ENCODE results near the gene ADD2. TPM values are rescaled to one million over a fixed set of nuclear protein-coding genes. Genes with fewer than 3 reads are reported as not detected.

Gene ADD2
- total RNA-seq, 1 donor from 2014 or later, result 45.3 TPM

DNA sequence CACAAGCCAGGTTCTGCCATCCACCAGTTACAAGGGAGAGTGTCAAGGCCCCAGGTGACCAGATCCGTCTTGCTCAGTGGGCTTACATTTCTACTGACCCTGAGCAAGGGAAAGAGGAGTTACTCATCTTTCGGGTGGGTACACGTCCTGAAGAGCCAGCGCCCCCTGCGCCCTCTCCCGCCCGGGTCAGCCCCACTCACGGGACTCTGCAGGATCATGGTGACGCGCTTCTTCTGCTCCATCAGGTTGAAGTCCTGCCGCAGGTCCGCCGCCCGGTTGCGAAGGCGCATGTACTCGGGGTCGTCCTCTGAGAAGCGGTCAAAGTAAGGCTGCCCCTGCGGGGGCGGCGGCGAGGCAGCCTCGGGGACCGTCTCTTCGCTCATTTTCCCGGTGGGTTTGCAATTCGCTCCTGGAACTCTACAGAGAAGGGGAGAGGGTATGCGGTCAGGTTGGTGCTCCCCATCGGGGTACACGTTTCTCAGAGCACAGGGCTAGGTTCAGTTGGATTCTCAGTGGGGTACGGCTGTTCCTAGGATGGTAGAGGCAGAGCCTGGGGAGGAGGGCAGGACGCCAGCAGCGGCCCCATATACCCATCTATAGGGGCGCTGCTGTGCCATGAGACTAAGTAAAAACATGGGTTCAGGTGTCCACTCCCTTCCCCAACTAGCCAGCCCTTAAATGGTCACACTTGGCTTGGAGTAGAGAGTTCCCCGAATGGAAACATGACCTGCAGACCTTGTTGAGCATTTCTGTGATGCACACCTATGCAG lies 61.8 kb downstream of the ADD2 start:
- no peaks in the 10 kb centered on the region for H3K9me3 ChIP-seq (ENCODE audit: low read depth)
- no peaks in the 10 kb centered on the region for H3K36me3 ChIP-seq
- no peak for TF ChIP-seq EZH2phosphoT487 (IDR thresholded peaks at IDR 0.05)
- TF ChIP-seq EZH2 (IDR thresholded peaks at IDR 0.05), result no peak
- TF ChIP-seq CTCF (IDR thresholded peaks at IDR 0.05), result no peak
- H2AFZ ChIP-seq (replicated peaks), result no peak overlapping the region
- DNase-seq (ENCODE audit: low spot score), result no peak
- Mint-ChIP-seq H3K27me3 (ENCODE audit: insufficient read depth, low read depth) (peaks cover 2% of the 10 kb centered on the region), H3K9me3 (no peaks in the 10 kb centered on the region), H3K4me3 (no peak overlapping the region), H3K4me1 (peaks cover 6% of the 10 kb centered on the region), H3K27ac (no peak overlapping the region), H3K36me3 (peaks cover 21% of the 10 kb centered on the region)
- no peaks in the 10 kb centered on the region for H4K20me1 ChIP-seq (ENCODE audit: low read depth)
- H3K27me3 ChIP-seq, result no peaks in the 10 kb centered on the region
- peaks cover 6% of the 10 kb centered on the region for H3K4me1 ChIP-seq
- no peak overlapping the region for H3K9ac ChIP-seq
- H3K27ac ChIP-seq, result no peak overlapping the region
- no peaks in the 10 kb centered on the region for H3F3A ChIP-seq (ENCODE audit: low read depth)
- no peak overlapping the region for H3K4me3 ChIP-seq
- no peak overlapping the region for H3K4me2 ChIP-seq
- H3K79me2 ChIP-seq (ENCODE audit: low read depth), result no peaks in the 10 kb centered on the region

GRCh38 chr2:70705160-70705850 lies 62.7 kb downstream of the ADD2 start:
- no peaks in the 10 kb centered on the region for H3K79me2 ChIP-seq (ENCODE audit: low read depth)
- Mint-ChIP-seq H3K27ac (no peak overlapping the region), H3K4me1 (no peaks in the 10 kb centered on the region), H3K27me3 (ENCODE audit: insufficient read depth, low read depth) (peaks cover 2% of the 10 kb centered on the region), H3K4me3 (no peak overlapping the region), H3K9me3 (no peaks in the 10 kb centered on the region), H3K36me3 (peaks cover 16% of the 10 kb centered on the region)
- H3K36me3 ChIP-seq, result no peaks in the 10 kb centered on the region
- H4K20me1 ChIP-seq (ENCODE audit: low read depth), result no peaks in the 10 kb centered on the region
- no peak overlapping the region for H3K4me3 ChIP-seq
- DNase-seq (ENCODE audit: low spot score), result no peak
- no peaks in the 10 kb centered on the region for H3K4me1 ChIP-seq
- no peaks in the 10 kb centered on the region for H3K9me3 ChIP-seq (ENCODE audit: low read depth)
- H3K9ac ChIP-seq, result no peak overlapping the region
- TF ChIP-seq CTCF (IDR thresholded peaks at IDR 0.05) (no peak), EZH2 (IDR thresholded peaks at IDR 0.05) (no peak)
- H3F3A ChIP-seq (ENCODE audit: low read depth), result no peaks in the 10 kb centered on the region
- no peak overlapping the region for H3K27ac ChIP-seq
- H3K27me3 ChIP-seq, result no peaks in the 10 kb centered on the region
- no peak overlapping the region for H2AFZ ChIP-seq (replicated peaks)
- no peak overlapping the region for H3K4me2 ChIP-seq

- no peaks in the 10 kb centered on the region for H3K79me2 ChIP-seq (ENCODE audit: low read depth)
- H3K36me3 ChIP-seq, result no peaks in the 10 kb centered on the region
- no peak overlapping the region for H3K27ac Mint-ChIP-seq
- peaks cover 11% of the 10 kb centered on the region for H3K36me3 Mint-ChIP-seq
- no peak overlapping the region for H3K9ac ChIP-seq
- H3K27me3 Mint-ChIP-seq (ENCODE audit: insufficient read depth, low read depth), result no peaks in the 10 kb centered on the region
- no peaks in the 10 kb centered on the region for H3K9me3 ChIP-seq (ENCODE audit: low read depth)
- H3K27me3 ChIP-seq, result no peaks in the 10 kb centered on the region
- no peak overlapping the region for H2AFZ ChIP-seq (replicated peaks)
- no peaks in the 10 kb centered on the region for H3K9me3 Mint-ChIP-seq
- no peak overlapping the region for H3K4me3 Mint-ChIP-seq
- no peak overlapping the region for H3K27ac ChIP-seq
- H4K20me1 ChIP-seq (ENCODE audit: low read depth), result no peaks in the 10 kb centered on the region
- H3F3A ChIP-seq (ENCODE audit: low read depth), result no peaks in the 10 kb centered on the region
- no peaks in the 10 kb centered on the region for H3K4me1 ChIP-seq
- H3K4me2 ChIP-seq, result no peak overlapping the region
- no peak for TF ChIP-seq EZH2phosphoT487 (IDR thresholded peaks at IDR 0.05)
- H3K4me3 ChIP-seq, result no peak overlapping the region
- DNase-seq (ENCODE audit: low spot score), result peak; percentile 19
- no peaks in the 10 kb centered on the region for H3K4me1 Mint-ChIP-seq
Measured at GRCh38 chr2:70703900-70704549, 64.0 kb downstream of the ADD2 start.

Measured in neural progenitor cell (in vitro differentiated cells).